HG03066 (cell line): Measurements from ENCODE around the gene CRYGN.

Experiments used
- ATAC-seq: cut with Tn5 transposase; IDR thresholded peaks from one replicate; pipeline ENCODE4 v1.9.1; 2021; ENCODE audit warnings: low read depth; ENCODE audit not compliant: unreplicated experiment

Gene CRYGN

GRCh38 chr7:151408839-151409666 lies 30.9 kb downstream of the CRYGN start:
- no peak for ATAC-seq

GRCh38 chr7:151408498-151408838 lies 31.5 kb downstream of the CRYGN start:
- ATAC-seq, result no peak

- ATAC-seq, result no peak
Observed at GRCh38 chr7:151406886-151407583, 32.9 kb downstream of the CRYGN start.

- no peak for ATAC-seq
Observed at GRCh38 chr7:151406051-151406875, 33.7 kb downstream of the CRYGN start.

GRCh38 chr7:151405588-151405987 lies 34.4 kb downstream of the CRYGN start:
- no peak for ATAC-seq

DNA sequence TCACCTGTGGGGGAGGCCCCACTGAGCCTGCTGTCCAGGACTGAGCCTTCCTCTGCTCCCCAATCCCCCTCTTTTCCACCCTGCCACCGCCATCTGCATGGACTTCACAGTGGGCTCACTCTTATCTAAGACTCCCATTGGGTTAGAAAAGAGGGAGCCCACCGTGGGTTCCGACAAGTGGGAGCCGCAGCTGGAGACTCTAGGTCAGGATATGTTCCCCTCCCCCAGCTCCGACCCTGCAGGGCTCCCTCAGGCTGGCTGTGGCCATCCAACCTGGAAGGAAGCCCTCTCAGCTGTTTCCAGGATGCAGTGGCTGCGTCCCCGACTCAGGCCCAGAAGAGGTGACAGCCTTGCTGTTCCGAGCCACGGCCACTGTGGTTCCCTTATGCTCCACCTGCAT lies 34.9 kb downstream of the CRYGN start:
- no peak for ATAC-seq

DNA sequence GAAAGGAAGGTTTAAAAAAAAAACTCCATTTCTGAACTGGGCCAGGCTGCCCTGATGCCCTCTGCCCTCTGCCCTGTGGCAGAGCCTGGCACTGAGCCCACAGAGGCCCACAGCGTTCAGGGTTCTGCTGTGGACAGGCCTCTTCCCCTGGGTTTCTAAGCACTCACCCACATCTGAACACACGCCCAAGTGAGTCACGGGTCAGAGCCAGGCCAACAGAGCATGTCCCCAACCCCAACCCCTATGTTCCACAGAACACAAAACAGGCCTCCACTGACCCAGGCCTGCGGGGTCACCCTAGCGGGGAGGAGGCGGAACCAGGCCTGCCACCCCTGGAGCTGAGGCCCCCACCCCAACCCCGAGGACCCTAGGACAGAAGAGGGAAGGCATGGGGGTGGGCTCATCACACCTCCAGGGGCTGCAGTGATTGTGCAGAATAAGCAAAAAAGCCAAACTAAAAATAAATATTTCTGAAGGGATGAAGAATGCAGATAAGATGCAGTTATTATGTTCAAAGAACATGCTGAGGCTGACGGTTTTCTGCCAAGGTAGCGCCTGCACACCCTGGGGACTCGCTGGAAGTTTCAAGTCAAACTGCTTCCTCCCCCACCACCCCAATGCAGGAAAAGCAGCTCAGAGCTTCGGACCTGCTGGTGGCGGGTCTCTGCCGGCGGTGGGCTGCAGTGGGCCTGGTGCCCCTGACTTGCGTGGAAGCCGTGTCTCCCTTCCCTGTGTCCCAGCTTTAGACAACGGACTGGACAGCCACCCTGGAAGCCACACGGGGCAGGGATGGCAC lies 35.5 kb downstream of the CRYGN start:
- ATAC-seq, result no peak

DNA sequence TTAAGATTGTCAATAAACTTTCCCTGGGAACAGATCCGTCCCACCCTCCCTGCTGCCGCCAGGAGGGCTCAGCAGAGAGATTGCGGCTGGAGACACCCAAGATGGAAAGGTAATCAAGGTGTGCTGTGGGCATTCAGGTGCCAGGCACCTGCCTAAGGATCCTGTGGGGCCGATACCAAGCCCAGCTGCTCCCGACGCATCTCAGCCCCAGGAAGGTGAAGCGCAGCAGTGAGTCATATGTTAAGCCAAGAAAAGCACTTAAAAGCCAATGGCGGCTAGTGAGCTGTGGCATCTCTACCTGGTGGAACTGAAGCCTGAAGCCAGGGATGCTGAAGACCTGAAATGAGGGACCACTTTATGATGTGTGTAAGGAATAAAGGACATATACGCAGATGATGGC lies 36.2 kb downstream of the CRYGN start:
- ATAC-seq, result no peak

GRCh38 chr7:151402029-151402835 lies 37.7 kb downstream of the CRYGN start:
- ATAC-seq, result no peak

- peak; percentile 59 for ATAC-seq
Observed at GRCh38 chr7:151400626-151401315, 39.2 kb downstream of the CRYGN start.

DNA sequence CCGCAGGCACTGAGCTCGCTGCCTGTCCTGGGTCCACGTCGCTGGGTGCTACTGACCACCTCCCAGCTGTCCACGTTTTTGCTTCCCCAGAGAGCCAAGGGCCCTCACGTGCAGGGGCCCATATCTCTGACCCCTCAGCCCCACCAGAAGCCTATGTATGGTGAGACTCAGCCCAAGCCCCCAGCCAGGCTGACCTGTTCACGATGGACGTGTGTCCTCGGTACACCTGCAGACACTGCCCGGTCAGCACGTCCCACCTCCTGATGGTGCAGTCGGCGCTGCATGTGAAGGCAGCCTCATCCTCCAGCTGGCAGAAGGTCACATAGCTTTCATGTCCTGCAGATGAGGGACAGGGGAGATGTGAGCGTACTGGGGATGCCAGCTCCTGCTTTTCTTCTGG lies 40.0 kb downstream of the CRYGN start:
- no peak for ATAC-seq

DNA sequence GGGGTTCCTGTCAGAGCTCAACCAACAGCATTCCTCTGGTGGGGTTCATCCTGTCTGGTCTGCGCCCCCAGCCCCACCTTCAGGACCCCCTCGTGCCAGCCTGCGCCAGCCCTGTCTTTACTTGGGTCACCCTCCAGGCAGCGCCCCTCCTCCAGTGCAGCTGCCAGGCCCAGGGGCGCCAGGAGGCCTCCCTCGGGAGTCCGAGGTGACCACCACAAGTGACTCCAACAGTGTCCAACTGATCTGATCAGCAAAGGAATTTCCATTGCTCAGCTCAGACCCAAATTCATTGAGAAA lies 40.7 kb downstream of the CRYGN start:
- ATAC-seq, result no peak

DNA sequence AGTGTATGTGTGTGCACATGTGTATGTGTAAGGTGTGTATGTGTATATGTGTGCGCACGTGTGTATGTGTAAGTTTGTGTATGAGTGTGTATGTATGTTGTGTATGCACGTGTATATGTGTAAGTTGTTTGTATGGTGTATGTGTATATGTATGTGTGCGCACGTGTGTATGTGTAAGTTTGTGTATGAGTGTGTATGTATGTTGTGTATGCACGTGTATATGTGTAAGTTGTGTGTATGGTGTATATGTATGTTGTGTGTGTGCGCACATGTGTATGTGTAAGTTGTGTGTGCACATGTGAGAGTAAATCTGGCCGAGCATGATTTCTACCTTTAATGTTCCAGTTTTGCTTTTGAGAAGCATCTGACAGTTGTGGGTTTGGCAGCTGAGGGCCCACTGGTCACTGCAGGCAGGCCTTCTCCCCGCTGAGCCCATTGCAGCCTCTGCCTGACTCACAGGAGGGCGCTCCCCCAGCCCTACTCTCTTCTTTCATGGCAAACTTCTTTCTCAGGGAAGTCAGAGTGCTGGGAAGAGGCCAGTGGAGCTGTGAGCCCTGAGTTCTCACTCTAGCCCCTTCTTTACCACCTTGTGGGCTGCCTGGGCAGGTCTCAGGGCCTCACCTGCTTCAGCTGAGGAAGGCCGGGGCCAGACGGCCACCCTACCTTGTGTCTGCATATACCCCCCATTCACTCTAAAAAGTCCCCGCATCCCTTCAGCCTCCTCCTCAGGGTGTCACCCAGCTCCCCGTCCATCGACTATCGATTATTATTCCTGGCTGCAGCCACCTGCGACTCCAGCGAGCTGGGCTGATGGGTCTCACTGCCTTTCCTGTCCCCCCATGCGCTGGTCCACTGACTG lies 41.3 kb downstream of the CRYGN start:
- ATAC-seq, result no peak

DNA sequence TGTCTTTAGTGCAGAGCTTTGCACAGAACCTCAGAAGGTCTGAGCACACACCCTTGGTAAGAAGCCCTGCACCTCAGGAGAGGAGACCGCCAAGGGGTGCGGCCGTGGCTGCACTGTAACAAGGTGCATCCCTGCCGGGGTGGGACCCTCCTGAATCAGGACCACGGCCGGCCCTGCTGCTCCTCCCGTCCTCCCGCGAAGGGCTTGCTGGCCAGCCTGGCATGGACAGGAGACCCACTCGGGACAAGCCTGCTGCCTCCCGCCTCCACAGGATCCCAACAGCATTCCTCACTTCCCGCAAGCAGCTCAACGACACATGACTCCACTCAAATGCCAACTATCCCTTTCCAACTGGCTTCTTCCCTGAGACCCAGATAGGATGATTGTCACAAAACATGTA lies 42.9 kb downstream of the CRYGN start:
- no peak for ATAC-seq

DNA sequence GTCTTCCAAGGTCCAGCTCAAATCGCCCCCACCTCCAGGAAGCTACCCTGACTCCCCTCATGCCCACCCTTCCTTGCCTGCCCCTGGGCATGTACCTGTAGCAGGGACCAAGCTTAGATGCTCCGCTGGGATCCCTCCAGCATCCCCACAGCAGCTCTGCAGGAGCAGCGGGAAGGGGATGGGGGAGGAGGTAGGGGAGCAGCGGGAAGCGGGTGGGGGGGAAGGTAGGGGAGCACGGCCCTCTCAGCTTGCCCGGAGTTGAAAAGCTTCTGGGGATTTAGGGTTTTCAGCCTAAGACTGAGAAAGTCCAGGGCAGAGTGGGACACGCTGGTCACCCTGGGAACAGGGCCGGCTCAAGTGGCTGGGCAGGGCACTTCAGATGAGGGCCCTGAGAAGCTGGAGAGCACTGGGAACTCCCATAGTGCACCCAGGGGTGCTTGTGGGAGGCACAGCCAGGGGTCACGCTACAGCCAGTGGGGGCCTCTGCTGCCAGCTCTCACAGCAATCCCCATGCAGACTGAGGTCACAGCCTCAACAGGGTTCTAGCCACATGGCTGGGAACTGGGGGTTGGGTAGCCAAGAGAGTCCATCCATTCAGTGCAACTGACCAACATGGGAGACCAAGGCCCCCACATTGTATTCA lies 43.5 kb downstream of the CRYGN start:
- no peak for ATAC-seq

DNA sequence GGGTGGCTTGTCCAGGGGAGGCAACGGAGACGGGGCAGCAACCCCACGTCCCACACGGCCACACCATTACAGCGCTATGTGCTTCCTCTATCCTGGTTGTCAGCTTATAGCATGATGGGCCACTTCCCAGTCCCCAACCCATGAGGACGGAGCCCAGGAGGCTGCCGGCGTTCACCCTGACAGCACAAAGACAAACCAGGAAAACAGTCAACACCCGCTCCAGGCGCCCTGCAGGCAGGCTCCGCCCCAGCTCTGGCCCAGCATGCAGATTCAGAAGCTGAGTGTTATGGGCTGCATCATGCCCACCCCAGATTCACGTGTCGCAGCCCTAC lies 44.9 kb downstream of the CRYGN start:
- no peak for ATAC-seq

DNA sequence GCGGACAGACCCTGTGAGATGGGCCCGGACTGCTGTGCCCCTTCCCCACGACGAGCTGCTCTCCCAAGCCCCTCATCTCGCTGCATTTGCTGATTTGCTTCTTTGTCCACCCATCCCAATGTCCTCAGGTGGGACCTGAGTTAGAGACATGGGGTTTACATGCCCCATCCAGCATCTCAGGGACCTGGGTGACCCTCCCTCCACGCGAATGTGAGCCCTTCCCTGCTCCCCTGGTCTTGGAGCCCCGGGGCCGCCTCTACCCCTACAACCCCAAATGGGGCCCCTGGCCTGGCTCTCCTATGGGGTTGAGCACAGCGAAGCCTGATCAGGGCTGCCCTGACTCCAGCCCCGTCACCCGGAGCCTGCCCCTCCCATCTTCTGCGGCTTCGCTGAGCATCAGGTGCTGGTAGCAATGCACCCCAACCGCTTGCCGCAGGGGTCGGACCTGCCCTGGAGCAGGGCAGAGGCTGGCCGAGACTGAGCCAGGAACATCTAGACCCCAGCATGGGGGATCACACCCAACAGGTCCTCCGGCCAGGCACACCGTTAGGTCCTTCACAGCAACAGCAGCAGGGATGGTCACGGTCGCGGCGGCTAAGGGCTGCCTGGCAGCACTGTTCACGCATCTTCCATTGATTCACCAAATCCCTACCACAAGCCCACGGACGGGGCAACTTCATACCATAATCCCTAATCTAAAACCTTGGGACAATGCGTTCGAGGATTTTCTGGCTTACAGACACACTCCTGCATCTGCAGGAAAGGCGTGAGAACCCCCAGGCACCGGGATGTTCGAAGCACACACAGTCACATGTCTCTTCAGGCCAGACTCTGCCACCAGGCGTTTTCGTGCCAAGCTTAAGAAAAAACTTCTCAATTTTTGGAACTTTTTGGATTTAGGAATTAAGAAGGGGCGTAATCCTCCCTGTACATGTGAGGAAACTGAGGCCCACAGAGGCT lies 45.6 kb downstream of the CRYGN start:
- ATAC-seq, result no peak
